Measurements from ENCODE around the gene TPRX2.

TPRX2 gene

DNA sequence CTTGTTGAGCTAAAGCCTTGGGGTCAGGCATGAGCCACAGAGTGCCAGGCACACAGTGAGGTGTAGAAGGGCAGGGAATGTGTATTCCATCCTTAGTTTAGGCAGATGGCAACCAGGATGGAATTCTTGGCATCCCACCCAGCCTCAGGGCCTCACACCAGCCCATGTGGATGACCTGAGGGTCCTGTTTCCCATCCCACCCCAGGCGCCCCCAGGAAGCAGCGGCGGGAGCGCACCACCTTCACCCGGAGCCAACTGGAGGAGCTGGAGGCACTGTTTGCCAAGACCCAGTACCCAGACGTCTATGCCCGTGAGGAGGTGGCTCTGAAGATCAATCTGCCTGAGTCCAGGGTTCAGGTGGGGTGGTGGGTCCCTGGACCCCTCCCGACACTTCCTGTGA lies 23.0 kb upstream of the TPRX2 start:
- Histone ChIP-seq H2BK120ac (ENCODE audit: low read depth, low read length) (no peak overlapping the region), H2BK15ac (replicated peaks; ENCODE audit: low read depth) (no peak overlapping the region), H3K4me3 (ENCODE audit: low read length) (no peak overlapping the region), H3K4ac (ENCODE audit: low read depth, low read length) (no peak overlapping the region), H3K36me3 (ENCODE audit: control insufficient read depth, insufficient read depth, low read length) (no peaks in the 10 kb centered on the region), H3K23ac (ENCODE audit: low read length) (no peak overlapping the region), H4K5ac (ENCODE audit: low read length) (no peak overlapping the region), H3K79me1 (ENCODE audit: low read length) (no peaks in the 10 kb centered on the region), H2BK5ac (ENCODE audit: low read length) (no peak overlapping the region), H4K8ac (ENCODE audit: low read depth, low read length) (no peak overlapping the region), H3K56ac (ENCODE audit: low read length) (no peak overlapping the region), H3K27ac (ENCODE audit: low read depth, low read length) (no peak overlapping the region), H3K27me3 (ENCODE audit: insufficient read depth, low read length, poor library complexity) (no peaks in the 10 kb centered on the region), H3K9ac (ENCODE audit: low read length) (no peak overlapping the region), H3K18ac (ENCODE audit: low read length) (no peak overlapping the region), H3K4me2 (ENCODE audit: low read length) (no peak overlapping the region), H3K4me1 (ENCODE audit: control insufficient read depth, low read depth, low read length) (peaks cover 2% of the 10 kb centered on the region), H2AK5ac (ENCODE audit: low read length) (no peak overlapping the region), H3K79me2 (ENCODE audit: control insufficient read depth, insufficient read depth, low read length) (no peaks in the 10 kb centered on the region)
- WGBS (ENCODE audit: extremely low coverage, insufficient coverage, low lambda C conversion rate) = no CpG with 5 or more reads among the region's 8 CpGs
- DNase-seq = peak; percentile 44

DNA sequence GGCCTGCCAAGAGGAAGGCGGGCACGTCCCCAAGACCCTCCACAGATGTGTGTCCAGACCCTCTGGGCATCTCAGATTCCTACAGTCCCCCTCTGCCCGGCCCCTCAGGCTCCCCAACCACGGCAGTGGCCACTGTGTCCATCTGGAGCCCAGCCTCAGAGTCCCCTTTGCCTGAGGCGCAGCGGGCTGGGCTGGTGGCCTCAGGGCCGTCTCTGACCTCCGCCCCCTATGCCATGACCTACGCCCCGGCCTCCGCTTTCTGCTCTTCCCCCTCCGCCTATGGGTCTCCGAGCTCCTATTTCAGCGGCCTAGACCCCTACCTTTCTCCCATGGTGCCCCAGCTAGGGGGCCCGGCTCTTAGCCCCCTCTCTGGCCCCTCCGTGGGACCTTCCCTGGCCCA lies 19.6 kb upstream of the TPRX2 start:
- no peak for DNase-seq
- Histone ChIP-seq H4K8ac (ENCODE audit: low read depth, low read length) (no peak overlapping the region), H3K4me2 (ENCODE audit: low read length) (no peak overlapping the region), H3K23ac (ENCODE audit: low read length) (no peak overlapping the region), H3K9ac (ENCODE audit: low read length) (no peak overlapping the region), H3K27me3 (ENCODE audit: insufficient read depth, low read length, poor library complexity) (no peaks in the 10 kb centered on the region), H2BK15ac (replicated peaks; ENCODE audit: low read depth) (no peak overlapping the region), H3K79me1 (ENCODE audit: low read length) (no peaks in the 10 kb centered on the region), H2BK120ac (ENCODE audit: low read depth, low read length) (no peak overlapping the region), H3K79me2 (ENCODE audit: control insufficient read depth, insufficient read depth, low read length) (no peaks in the 10 kb centered on the region), H3K4ac (ENCODE audit: low read depth, low read length) (no peak overlapping the region), H3K4me3 (ENCODE audit: low read length) (no peak overlapping the region), H2BK5ac (ENCODE audit: low read length) (no peak overlapping the region), H4K5ac (ENCODE audit: low read length) (no peak overlapping the region), H3K56ac (ENCODE audit: low read length) (peak overlapping the region; percentile 34), H3K4me1 (ENCODE audit: control insufficient read depth, low read depth, low read length) (peaks cover 2% of the 10 kb centered on the region), H3K18ac (ENCODE audit: low read length) (no peak overlapping the region), H3K36me3 (ENCODE audit: control insufficient read depth, insufficient read depth, low read length) (no peaks in the 10 kb centered on the region), H3K27ac (ENCODE audit: low read depth, low read length) (no peak overlapping the region), H2AK5ac (ENCODE audit: low read length) (no peak overlapping the region)
- no CpG with 5 or more reads among the region's 16 CpGs for WGBS (ENCODE audit: extremely low coverage, insufficient coverage, low lambda C conversion rate)

DNA sequence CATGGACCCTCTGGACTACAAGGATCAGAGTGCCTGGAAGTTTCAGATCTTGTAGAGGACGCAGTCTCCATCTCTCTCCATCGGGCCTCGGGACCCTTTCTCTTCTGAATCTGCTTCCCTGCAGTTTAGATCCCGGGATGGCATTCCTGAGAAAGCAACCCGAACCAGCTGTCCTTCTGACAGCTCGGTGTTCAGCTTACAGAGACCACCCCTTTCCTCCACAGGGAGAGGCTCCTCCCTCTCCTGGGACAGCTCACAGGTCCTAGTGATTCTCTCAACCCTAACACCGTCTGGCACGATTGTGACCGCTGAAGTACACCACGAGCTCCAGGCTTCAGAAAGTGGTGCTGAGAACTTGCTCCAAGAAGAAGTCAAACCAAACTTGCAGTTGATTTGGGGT lies 19.1 kb upstream of the TPRX2 start:
- peak; percentile 78 for DNase-seq
- H2BK5ac ChIP-seq (ENCODE audit: low read length) = no peak overlapping the region
- no peak overlapping the region for H2BK15ac ChIP-seq (replicated peaks; ENCODE audit: low read depth)
- no peak overlapping the region for H4K5ac ChIP-seq (ENCODE audit: low read length)
- no peak overlapping the region for H3K9ac ChIP-seq (ENCODE audit: low read length)
- H3K56ac ChIP-seq (ENCODE audit: low read length) = peak overlapping the region; percentile 34
- H3K4ac ChIP-seq (ENCODE audit: low read depth, low read length) = no peak overlapping the region
- WGBS (ENCODE audit: extremely low coverage, insufficient coverage, low lambda C conversion rate) = no CpG with 5 or more reads among the region's 10 CpGs
- H3K18ac ChIP-seq (ENCODE audit: low read length) = no peak overlapping the region
- H3K4me3 ChIP-seq (ENCODE audit: low read length) = no peak overlapping the region
- H2BK120ac ChIP-seq (ENCODE audit: low read depth, low read length) = no peak overlapping the region
- no peaks in the 10 kb centered on the region for H3K36me3 ChIP-seq (ENCODE audit: control insufficient read depth, insufficient read depth, low read length)
- H3K79me1 ChIP-seq (ENCODE audit: low read length) = no peaks in the 10 kb centered on the region
- H3K79me2 ChIP-seq (ENCODE audit: control insufficient read depth, insufficient read depth, low read length) = no peaks in the 10 kb centered on the region
- no peak overlapping the region for H3K23ac ChIP-seq (ENCODE audit: low read length)
- H3K27me3 ChIP-seq (ENCODE audit: insufficient read depth, low read length, poor library complexity) = no peaks in the 10 kb centered on the region
- no peak overlapping the region for H4K8ac ChIP-seq (ENCODE audit: low read depth, low read length)
- no peak overlapping the region for H3K4me2 ChIP-seq (ENCODE audit: low read length)
- no peak overlapping the region for H3K27ac ChIP-seq (ENCODE audit: low read depth, low read length)
- H3K4me1 ChIP-seq (ENCODE audit: control insufficient read depth, low read depth, low read length) = peaks cover 2% of the 10 kb centered on the region
- no peak overlapping the region for H2AK5ac ChIP-seq (ENCODE audit: low read length)

DNA sequence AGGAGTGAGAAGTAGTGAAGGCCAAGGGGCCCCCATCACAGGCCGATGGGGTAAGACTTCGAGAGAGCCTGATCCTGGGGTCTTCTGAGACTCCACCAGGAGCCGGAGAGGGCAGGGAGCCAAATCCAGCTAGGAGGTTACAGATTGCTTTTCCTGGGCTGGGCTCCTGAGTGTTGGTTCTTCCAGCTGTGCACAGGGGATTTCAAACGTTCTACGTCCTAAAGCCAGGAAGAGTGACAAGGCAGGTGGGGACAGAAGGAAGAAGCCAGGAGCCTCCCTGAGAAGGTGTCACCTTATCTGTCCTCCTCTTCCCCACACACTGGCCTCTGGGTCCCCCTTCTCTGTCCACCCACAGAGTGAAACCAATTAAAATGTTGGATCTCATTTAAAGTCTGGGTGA lies 16.1 kb upstream of the TPRX2 start:
- Histone ChIP-seq H4K5ac (ENCODE audit: low read length) (no peak overlapping the region), H3K23ac (ENCODE audit: low read length) (no peak overlapping the region), H3K79me1 (ENCODE audit: low read length) (no peaks in the 10 kb centered on the region), H2AK5ac (ENCODE audit: low read length) (no peak overlapping the region), H3K4me3 (ENCODE audit: low read length) (no peak overlapping the region), H4K8ac (ENCODE audit: low read depth, low read length) (no peak overlapping the region), H3K36me3 (ENCODE audit: control insufficient read depth, insufficient read depth, low read length) (no peaks in the 10 kb centered on the region), H2BK120ac (ENCODE audit: low read depth, low read length) (no peak overlapping the region), H3K79me2 (ENCODE audit: control insufficient read depth, insufficient read depth, low read length) (no peaks in the 10 kb centered on the region), H2BK5ac (ENCODE audit: low read length) (no peak overlapping the region), H3K4me2 (ENCODE audit: low read length) (no peak overlapping the region), H3K27ac (ENCODE audit: low read depth, low read length) (no peak overlapping the region), H3K9ac (ENCODE audit: low read length) (no peak overlapping the region), H3K4ac (ENCODE audit: low read depth, low read length) (no peak overlapping the region), H3K27me3 (ENCODE audit: insufficient read depth, low read length, poor library complexity) (no peaks in the 10 kb centered on the region), H3K4me1 (ENCODE audit: control insufficient read depth, low read depth, low read length) (peaks cover 2% of the 10 kb centered on the region), H3K56ac (ENCODE audit: low read length) (no peak overlapping the region), H2BK15ac (replicated peaks; ENCODE audit: low read depth) (no peak overlapping the region), H3K18ac (ENCODE audit: low read length) (no peak overlapping the region)
- no peak for DNase-seq
- no CpG with 5 or more reads among the region's 5 CpGs for WGBS (ENCODE audit: extremely low coverage, insufficient coverage, low lambda C conversion rate)

DNA sequence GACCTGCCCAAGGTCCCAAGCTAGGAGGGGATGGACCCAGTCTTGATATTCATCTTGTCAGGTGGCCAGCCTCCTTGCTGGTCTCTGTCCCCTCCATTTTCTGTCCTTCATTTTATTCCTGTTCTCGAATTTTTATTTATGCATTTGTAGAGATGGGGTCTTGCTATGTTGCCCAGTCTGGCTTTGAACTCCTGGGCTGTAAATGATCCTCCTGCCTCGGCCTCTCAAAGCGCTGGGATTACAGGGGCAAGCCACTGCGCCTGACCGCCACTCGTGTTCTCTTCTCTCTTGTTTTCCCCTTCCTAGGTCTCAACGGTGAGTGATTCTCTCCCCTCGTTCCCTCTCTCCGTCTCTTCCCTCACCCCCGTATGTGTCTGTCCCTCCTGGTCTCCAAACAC lies 10.6 kb upstream of the TPRX2 start:
- Histone ChIP-seq H3K79me2 (ENCODE audit: control insufficient read depth, insufficient read depth, low read length) (no peaks in the 10 kb centered on the region), H3K4me1 (ENCODE audit: control insufficient read depth, low read depth, low read length) (no peaks in the 10 kb centered on the region), H4K8ac (ENCODE audit: low read depth, low read length) (no peak overlapping the region), H2BK15ac (replicated peaks; ENCODE audit: low read depth) (no peak overlapping the region), H3K79me1 (ENCODE audit: low read length) (no peaks in the 10 kb centered on the region), H3K4me2 (ENCODE audit: low read length) (peak overlapping the region; percentile 17), H3K56ac (ENCODE audit: low read length) (peak overlapping the region; percentile 59), H2AK5ac (ENCODE audit: low read length) (no peak overlapping the region), H2BK120ac (ENCODE audit: low read depth, low read length) (no peak overlapping the region), H3K27me3 (ENCODE audit: insufficient read depth, low read length, poor library complexity) (no peaks in the 10 kb centered on the region), H2BK5ac (ENCODE audit: low read length) (no peak overlapping the region), H3K4ac (ENCODE audit: low read depth, low read length) (no peak overlapping the region), H3K4me3 (ENCODE audit: low read length) (no peak overlapping the region), H3K23ac (ENCODE audit: low read length) (no peak overlapping the region), H3K18ac (ENCODE audit: low read length) (no peak overlapping the region), H3K9ac (ENCODE audit: low read length) (peak overlapping the region; percentile 20), H3K27ac (ENCODE audit: low read depth, low read length) (peak overlapping the region; percentile 13), H4K5ac (ENCODE audit: low read length) (no peak overlapping the region), H3K36me3 (ENCODE audit: control insufficient read depth, insufficient read depth, low read length) (no peaks in the 10 kb centered on the region)
- no peak for DNase-seq
- WGBS (ENCODE audit: extremely low coverage, insufficient coverage, low lambda C conversion rate) = no CpG with 5 or more reads among the region's 10 CpGs

DNA sequence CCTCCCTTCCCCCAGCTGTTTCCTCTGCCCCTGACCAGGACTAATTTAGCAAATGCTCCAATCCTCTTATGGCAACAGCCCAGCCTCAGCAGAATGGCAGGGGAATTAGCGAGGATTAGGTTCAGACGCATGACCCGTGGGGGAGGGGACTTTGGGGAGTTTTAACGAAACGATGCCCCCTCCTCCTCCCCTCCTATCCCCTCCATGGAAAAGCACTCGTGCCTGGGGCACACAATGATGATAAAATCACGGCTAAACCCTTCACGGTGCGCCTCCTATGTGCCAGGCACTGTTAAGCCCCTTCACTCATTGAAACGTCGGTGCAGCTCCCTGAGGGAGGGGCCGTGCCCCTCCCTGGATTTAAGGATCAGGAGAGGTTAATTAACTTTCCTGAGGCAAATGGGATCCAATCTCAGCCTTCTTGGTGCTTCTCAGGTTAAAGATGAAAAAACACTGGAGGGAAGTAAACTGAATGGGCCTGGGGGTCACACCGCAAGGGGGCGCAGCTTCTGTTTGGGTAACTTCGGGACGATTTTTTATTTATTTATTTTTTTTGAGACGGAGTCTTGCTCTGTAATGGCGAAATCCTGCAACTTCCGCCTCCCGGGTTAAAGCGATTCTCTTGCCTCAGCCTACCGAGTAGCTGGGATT lies 10.1 kb upstream of the TPRX2 start:
- Histone ChIP-seq H3K4ac (ENCODE audit: low read depth, low read length) (no peak overlapping the region), H3K36me3 (ENCODE audit: control insufficient read depth, insufficient read depth, low read length) (no peaks in the 10 kb centered on the region), H3K4me3 (ENCODE audit: low read length) (no peak overlapping the region), H3K27ac (ENCODE audit: low read depth, low read length) (peak overlapping the region; percentile 49), H3K23ac (ENCODE audit: low read length) (no peak overlapping the region), H2BK5ac (ENCODE audit: low read length) (no peak overlapping the region), H2BK15ac (replicated peaks; ENCODE audit: low read depth) (no peak overlapping the region), H2BK120ac (ENCODE audit: low read depth, low read length) (no peak overlapping the region), H3K79me2 (ENCODE audit: control insufficient read depth, insufficient read depth, low read length) (no peaks in the 10 kb centered on the region), H4K8ac (ENCODE audit: low read depth, low read length) (no peak overlapping the region), H4K5ac (ENCODE audit: low read length) (no peak overlapping the region), H3K18ac (ENCODE audit: low read length) (no peak overlapping the region), H3K4me2 (ENCODE audit: low read length) (peak overlapping the region; percentile 17), H3K56ac (ENCODE audit: low read length) (peak overlapping the region; percentile 59), H3K27me3 (ENCODE audit: insufficient read depth, low read length, poor library complexity) (no peaks in the 10 kb centered on the region), H2AK5ac (ENCODE audit: low read length) (no peak overlapping the region), H3K79me1 (ENCODE audit: low read length) (no peaks in the 10 kb centered on the region), H3K4me1 (ENCODE audit: control insufficient read depth, low read depth, low read length) (no peaks in the 10 kb centered on the region), H3K9ac (ENCODE audit: low read length) (peak overlapping the region; percentile 20)
- DNase-seq = peak; percentile 90
- no CpG with 5 or more reads among the region's 22 CpGs for WGBS (ENCODE audit: extremely low coverage, insufficient coverage, low lambda C conversion rate)

Data from mesendoderm (in vitro differentiated cells).